Glomerular endothelial cell (primary cell): ENCODE measurements around the gene CD300LF. TPM values are rescaled to one million over a fixed set of nuclear protein-coding genes. Genes with fewer than 3 reads are reported as not detected.

ENCODE experiments used
- DNase-seq: peaks from one replicate; pipeline ENCODE4 v3.0.0-alpha.2; 2011; ENCODE audit warnings: low read depth, low spot score; ENCODE audit errors: extremely low read depth
- total RNA-seq: library from RNA; depleted of rRNA; stranded (reverse); fragments of >200 nt; gene quantifications from 2 replicates; pipeline ENCODE4 v1.2.3, GENCODE V29; 2015

The CD300LF gene
- not detected in 2 replicates for total RNA-seq

- no peak for DNase-seq
Measured at GRCh38 chr17:74712756-74713155, at the start of gene CD300LF. Gene CD300LF (minus strand): TSS chr17:74712923. CDS start chr17:74712866, 57 bp downstream.

GRCh38 chr17:74761931-74762330 lies 49.2 kb upstream of the CD300LF start:
- no peak for DNase-seq

- no peak for DNase-seq
Measured at GRCh38 chr17:74761419-74761818, 48.7 kb upstream of the CD300LF start.

GRCh38 chr17:74760404-74761105 lies 47.8 kb upstream of the CD300LF start:
- DNase-seq: no peak

GRCh38 chr17:74759941-74760340 lies 47.2 kb upstream of the CD300LF start:
- no peak for DNase-seq

- DNase-seq: no peak
Measured at GRCh38 chr17:74759243-74759801, 46.6 kb upstream of the CD300LF start.

- DNase-seq: no peak
Measured at GRCh38 chr17:74758848-74759168, 46.1 kb upstream of the CD300LF start.

- DNase-seq: no peak
Measured at GRCh38 chr17:74757931-74758847, 45.5 kb upstream of the CD300LF start.

- no peak for DNase-seq
Measured at GRCh38 chr17:74757502-74757901, 44.8 kb upstream of the CD300LF start.

- DNase-seq: no peak
Measured at GRCh38 chr17:74756891-74757290, 44.2 kb upstream of the CD300LF start.

- DNase-seq: no peak
Measured at GRCh38 chr17:74755533-74755932, 42.8 kb upstream of the CD300LF start.

- no peak for DNase-seq
Measured at GRCh38 chr17:74754832-74755231, 42.1 kb upstream of the CD300LF start.

GRCh38 chr17:74752822-74753401 lies 40.2 kb upstream of the CD300LF start:
- no peak for DNase-seq

- DNase-seq: no peak
Measured at GRCh38 chr17:74752415-74752814, 39.7 kb upstream of the CD300LF start.

GRCh38 chr17:74750327-74751069 lies 37.8 kb upstream of the CD300LF start:
- DNase-seq: no peak

GRCh38 chr17:74750039-74750326 lies 37.3 kb upstream of the CD300LF start:
- DNase-seq: no peak

- DNase-seq: no peak
Measured at GRCh38 chr17:74749279-74750038, 36.7 kb upstream of the CD300LF start.

- no peak for DNase-seq
Measured at GRCh38 chr17:74748529-74749278, 36.0 kb upstream of the CD300LF start, which contains the start of gene NHERF1. Gene NHERF1 (plus strand): TSS chr17:74748628. CDS start chr17:74748847, 219 bp downstream.

GRCh38 chr17:74748279-74748528 lies 35.5 kb upstream of the CD300LF start:
- DNase-seq: no peak

GRCh38 chr17:74746922-74747321 lies 34.2 kb upstream of the CD300LF start:
- no peak for DNase-seq
